HepG2 (cell line): ENCODE measurements around the gene FUT8.

Source experiments
- EZH2 ChIP-seq: conservative IDR thresholded peaks from 2 replicates; pipeline ENCODE4 v1.6.1; 2012; ENCODE audit warnings: mild to moderate bottlenecking, low read depth, low read length, moderate library complexity
- MYC ChIP-seq: sonication (generic); formaldehyde crosslinking; IDR thresholded peaks from 2 replicates; pipeline ENCODE4 v1.9.0; 2021; ENCODE audit warnings: missing genetic modification reagents, borderline replicate concordance
- NBN ChIP-seq: fragments of 450-650 bp; conservative IDR thresholded peaks from 2 replicates; pipeline ENCODE4 v1.6.1; 2017
- SIN3A ChIP-seq: IDR thresholded peaks from 2 replicates; pipeline ENCODE4 v1.6.1; 2011; ENCODE audit warnings: low read depth, mild to moderate bottlenecking, control low read depth, low read length, borderline replicate concordance
- SOX5 ChIP-seq: IDR thresholded peaks from 2 replicates; pipeline ENCODE4 v1.6.1; 2016; ENCODE audit warnings: borderline replicate concordance
- SP1 ChIP-seq, 2 experiments: fragments of 450-650 bp in 1 of 2; sonication (generic) in 1 of 2; formaldehyde crosslinking in 1 of 2; IDR thresholded peaks; 2 replicates each; pipeline versions ENCODE4 v1.4.0 to v1.6.1; 2016 to 2020; ENCODE audit warnings: missing genetic modification reagents in 1 of 2
- ZNF792 ChIP-seq: IDR thresholded peaks from 2 replicates; pipeline ENCODE4 v1.6.1; 2016
- TF ChIP-seq, protein P1 (sequence below): sonication (generic); formaldehyde crosslinking; IDR thresholded peaks from 2 replicates; pipeline ENCODE4 v1.5.0; 2020; ENCODE audit warnings: missing genetic modification reagents
- TF ChIP-seq, protein P2 (sequence below): sonication (generic); formaldehyde crosslinking; IDR thresholded peaks from 2 replicates; pipeline ENCODE4 v1.9.0; 2021; ENCODE audit warnings: missing genetic modification reagents, mild to moderate bottlenecking, borderline replicate concordance
- TF ChIP-seq, protein P3 (sequence below): sonication (generic); formaldehyde crosslinking; IDR thresholded peaks from 2 replicates; pipeline ENCODE4 v1.5.0; 2020; ENCODE audit warnings: mild to moderate bottlenecking, missing genetic modification reagents, moderate library complexity
- TF ChIP-seq, protein P4 (sequence below): sonication (generic); formaldehyde crosslinking; IDR thresholded peaks from 2 replicates; pipeline ENCODE4 v1.5.0; 2020; ENCODE audit warnings: missing genetic modification reagents, mild to moderate bottlenecking, borderline replicate concordance

DNA sequence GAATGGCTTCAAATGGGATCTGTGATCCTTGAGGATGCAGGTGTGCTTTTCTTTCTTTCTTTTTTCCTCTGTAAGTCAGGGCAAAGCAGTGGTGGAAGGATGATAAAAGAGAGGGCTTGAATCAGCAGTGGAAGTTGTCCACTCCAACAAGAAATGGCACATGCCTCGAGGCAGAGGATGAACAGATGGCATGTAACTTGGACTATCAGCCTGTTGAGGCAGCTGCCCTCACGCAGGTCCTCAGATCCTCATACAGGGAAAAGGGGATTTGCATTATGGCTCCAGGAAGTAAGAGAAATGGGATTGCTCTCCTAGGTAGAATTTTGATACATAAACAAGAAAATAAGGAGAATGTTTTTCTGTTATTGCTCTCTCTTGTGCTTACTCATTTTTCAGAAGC is 368.0 kb downstream of the FUT8 start:
- TF ChIP-seq, protein P1, sequence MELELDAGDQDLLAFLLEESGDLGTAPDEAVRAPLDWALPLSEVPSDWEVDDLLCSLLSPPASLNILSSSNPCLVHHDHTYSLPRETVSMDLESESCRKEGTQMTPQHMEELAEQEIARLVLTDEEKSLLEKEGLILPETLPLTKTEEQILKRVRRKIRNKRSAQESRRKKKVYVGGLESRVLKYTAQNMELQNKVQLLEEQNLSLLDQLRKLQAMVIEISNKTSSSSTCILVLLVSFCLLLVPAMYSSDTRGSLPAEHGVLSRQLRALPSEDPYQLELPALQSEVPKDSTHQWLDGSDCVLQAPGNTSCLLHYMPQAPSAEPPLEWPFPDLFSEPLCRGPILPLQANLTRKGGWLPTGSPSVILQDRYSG (CRISPR knock-in tag), result no peak
- TF ChIP-seq SOX5 (CRISPR knock-in tag) (no peak), SP1 (IDR thresholded peaks at IDR 0.05) (no peak), SP1 (CRISPR knock-in tag; IDR thresholded peaks at IDR 0.05) (no peak), NBN (no peak), ZNF792 (CRISPR knock-in tag) (no peak), SIN3A (no peak), EZH2 (no peak), MYC (CRISPR knock-in tag) (no peak)
- TF ChIP-seq, protein P2, sequence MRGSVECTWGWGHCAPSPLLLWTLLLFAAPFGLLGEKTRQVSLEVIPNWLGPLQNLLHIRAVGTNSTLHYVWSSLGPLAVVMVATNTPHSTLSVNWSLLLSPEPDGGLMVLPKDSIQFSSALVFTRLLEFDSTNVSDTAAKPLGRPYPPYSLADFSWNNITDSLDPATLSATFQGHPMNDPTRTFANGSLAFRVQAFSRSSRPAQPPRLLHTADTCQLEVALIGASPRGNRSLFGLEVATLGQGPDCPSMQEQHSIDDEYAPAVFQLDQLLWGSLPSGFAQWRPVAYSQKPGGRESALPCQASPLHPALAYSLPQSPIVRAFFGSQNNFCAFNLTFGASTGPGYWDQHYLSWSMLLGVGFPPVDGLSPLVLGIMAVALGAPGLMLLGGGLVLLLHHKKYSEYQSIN (CRISPR knock-in tag), result no peak
- TF ChIP-seq, protein P3, sequence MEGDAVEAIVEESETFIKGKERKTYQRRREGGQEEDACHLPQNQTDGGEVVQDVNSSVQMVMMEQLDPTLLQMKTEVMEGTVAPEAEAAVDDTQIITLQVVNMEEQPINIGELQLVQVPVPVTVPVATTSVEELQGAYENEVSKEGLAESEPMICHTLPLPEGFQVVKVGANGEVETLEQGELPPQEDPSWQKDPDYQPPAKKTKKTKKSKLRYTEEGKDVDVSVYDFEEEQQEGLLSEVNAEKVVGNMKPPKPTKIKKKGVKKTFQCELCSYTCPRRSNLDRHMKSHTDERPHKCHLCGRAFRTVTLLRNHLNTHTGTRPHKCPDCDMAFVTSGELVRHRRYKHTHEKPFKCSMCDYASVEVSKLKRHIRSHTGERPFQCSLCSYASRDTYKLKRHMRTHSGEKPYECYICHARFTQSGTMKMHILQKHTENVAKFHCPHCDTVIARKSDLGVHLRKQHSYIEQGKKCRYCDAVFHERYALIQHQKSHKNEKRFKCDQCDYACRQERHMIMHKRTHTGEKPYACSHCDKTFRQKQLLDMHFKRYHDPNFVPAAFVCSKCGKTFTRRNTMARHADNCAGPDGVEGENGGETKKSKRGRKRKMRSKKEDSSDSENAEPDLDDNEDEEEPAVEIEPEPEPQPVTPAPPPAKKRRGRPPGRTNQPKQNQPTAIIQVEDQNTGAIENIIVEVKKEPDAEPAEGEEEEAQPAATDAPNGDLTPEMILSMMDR (CRISPR knock-in tag), result no peak
- TF ChIP-seq, protein P4, sequence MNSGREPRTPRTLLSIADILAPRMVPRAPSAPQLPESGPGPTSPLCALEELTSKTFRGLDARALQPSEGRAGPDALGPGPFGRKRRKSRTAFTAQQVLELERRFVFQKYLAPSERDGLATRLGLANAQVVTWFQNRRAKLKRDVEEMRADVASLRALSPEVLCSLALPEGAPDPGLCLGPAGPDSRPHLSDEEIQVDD, result no peak
